Activated CD8-positive, alpha-beta memory T cell treated with anti-CD3 and anti-CD28 coated beads for 1 hour (primary cell): Measurements from ENCODE around the gene TBKBP1.
A peak's percentile ranks its signal among the peaks of the same experiment; 100 is the strongest.

Source experiments
- DNase-seq, 2 donors: peaks; one replicate each; pipeline ENCODE4 v3.0.0-alpha.2; 2020; ENCODE audit warnings: low read depth in 1 of 2; ENCODE audit errors: extremely low read depth in 1 of 2

The TBKBP1 gene, protein sequence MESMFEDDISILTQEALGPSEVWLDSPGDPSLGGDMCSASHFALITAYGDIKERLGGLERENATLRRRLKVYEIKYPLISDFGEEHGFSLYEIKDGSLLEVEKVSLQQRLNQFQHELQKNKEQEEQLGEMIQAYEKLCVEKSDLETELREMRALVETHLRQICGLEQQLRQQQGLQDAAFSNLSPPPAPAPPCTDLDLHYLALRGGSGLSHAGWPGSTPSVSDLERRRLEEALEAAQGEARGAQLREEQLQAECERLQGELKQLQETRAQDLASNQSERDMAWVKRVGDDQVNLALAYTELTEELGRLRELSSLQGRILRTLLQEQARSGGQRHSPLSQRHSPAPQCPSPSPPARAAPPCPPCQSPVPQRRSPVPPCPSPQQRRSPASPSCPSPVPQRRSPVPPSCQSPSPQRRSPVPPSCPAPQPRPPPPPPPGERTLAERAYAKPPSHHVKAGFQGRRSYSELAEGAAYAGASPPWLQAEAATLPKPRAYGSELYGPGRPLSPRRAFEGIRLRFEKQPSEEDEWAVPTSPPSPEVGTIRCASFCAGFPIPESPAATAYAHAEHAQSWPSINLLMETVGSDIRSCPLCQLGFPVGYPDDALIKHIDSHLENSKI

GRCh38 chr17:47693731-47694580 lies at the start of gene TBKBP1:
Gene TBKBP1 (plus strand): TSS chr17:47694161. CDS start chr17:47696113, 1,952 bp downstream.
- no peak for DNase-seq

- DNase-seq = no peak
These were observed 49.6 kb upstream of the TBKBP1 start for GRCh38 chr17:47644324-47644723.

GRCh38 chr17:47649153-47649971 lies 44.6 kb upstream of the TBKBP1 start, which contains the start of gene KPNB1:
Gene KPNB1 (plus strand): TSS chr17:47649919. CDS start chr17:47650245, 326 bp downstream.
- peak; percentile 92 to 93 for DNase-seq

- DNase-seq = no peak
These were observed 43.9 kb upstream of the TBKBP1 start for GRCh38 chr17:47649972-47650524.

- peak; percentile 73 to 80 for DNase-seq
These were observed 43.1 kb upstream of the TBKBP1 start for GRCh38 chr17:47650525-47651522.

DNA sequence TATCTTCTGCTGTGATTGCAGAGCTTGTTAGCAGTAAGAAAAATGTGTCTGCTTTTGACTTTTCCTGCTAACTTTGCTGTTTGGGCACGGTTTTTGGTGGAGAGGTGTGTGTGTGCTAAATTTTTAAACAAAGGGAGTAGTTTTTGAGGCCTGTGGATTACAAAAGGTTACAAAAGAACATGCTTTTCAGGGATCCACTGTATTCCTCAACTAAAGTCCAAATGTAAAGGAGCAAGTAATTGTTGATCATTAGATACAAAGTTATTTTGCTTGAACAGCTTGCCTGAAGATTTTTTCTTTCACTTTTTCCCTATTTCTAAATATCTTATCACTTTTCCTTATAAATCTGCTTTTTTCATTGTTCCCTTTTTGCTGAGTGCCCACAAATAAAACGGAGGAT lies 42.3 kb upstream of the TBKBP1 start:
- DNase-seq = no peak

- no peak for DNase-seq
These were observed 41.4 kb upstream of the TBKBP1 start for GRCh38 chr17:47652570-47652969.

- no peak for DNase-seq
These were observed 40.5 kb upstream of the TBKBP1 start for GRCh38 chr17:47653442-47653841.

DNA sequence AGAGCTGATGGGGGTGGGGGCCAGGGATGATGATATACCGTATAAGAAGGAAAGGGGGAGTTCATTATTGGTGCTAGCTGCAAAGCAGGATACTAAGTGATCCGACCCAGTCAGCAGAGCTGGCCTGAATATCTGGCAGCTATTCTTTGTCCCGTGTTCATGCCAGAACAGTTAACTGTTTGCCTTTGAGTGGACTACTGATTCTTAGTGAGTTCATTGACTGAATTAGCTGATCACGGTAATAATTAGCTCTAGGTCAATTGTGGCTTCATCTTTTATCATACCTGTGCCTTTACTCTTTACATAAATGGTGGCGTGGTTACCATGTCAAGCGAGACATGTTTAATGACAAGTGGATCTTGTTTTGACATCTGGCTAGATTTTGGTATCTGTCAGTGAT lies 39.0 kb upstream of the TBKBP1 start:
- DNase-seq = no peak

DNA sequence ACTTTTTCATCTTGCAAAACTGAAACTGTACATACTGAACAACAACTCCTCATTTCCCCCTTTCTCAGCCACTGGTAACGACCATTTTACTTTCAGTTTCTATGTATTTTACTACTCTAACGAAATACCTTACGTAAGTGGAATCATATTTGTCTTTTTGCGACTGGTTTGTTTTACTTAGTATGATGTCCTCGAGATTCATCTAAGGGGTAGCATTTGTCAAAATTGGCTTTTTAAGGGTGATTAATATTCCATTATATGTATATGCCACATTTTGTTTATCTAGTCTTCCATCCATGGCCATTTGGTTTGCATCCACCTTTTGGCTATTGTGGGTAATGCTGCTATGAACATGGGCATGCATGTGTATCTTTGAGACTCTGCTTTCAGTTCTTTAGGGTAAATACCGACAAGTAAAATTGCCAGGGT lies 33.9 kb upstream of the TBKBP1 start:
- DNase-seq = no peak

DNA sequence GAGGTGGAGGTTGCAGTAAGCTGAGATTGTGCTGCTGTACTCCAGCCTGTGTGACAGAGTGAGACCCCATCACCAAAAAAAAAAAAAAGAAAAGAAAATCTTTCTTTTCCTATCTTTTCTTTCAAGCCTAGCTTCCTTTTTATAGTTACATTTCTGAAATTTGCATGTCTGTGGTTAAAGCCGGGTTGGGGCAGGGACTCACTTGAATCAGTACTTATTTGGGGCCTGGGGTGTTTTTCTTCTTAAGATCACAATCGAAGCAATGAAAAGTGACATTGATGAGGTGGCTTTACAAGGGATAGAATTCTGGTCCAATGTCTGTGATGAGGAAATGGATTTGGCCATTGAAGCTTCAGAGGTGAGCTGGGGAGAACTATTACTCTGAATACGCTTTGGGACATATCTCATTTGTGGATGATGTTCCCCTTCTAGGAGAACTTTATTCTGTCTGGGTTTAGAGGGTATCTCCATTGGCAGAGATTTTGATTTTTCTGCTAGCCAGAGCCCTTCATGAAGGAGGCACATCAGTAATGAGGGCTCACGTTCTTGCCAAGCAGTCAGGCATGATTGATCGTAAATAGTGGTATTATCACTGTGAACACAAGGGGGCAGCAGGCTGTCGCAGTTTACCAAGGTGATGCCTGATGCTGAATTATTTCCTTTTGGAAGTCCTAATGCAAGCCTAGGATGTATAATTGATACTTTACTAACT lies 29.9 kb upstream of the TBKBP1 start:
- peak in 1 of 2 donors; percentile 24 for DNase-seq

DNA sequence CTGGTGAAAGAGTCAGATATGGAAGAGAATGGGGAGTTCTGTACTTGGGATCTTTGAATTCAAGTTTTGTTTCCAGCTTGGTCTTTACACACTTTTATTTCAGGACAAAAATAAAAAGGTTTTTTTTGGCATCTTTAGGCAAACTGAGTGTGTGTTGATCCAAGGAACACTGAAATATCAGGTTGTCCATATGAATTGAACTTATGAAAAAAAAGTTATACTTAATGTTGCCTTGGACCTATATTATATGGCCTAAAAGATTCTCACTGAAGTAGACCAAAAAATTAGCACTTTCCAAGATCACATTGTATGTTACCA lies 29.4 kb upstream of the TBKBP1 start:
- DNase-seq = no peak

GRCh38 chr17:47665655-47666054 lies 28.3 kb upstream of the TBKBP1 start:
- no peak for DNase-seq

DNA sequence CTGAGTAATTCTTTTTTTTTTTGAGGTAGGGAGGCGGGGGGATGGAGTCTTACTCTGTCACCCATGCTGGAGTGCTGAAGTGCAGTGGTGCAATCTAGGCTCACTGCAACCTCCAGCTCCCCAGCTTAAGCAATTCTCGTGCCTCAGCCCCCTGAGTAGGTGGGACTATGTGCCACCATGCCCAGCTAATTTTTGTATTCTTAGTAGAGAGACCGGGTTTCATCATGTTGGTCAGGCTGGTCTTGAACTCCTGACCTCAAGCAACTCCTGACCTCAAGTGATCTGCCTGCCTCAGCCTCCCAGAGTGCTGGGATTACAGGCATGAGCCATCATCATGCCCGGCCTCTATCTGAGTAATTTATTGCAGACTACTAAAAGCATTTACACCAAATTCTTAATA lies 24.9 kb upstream of the TBKBP1 start:
- no peak for DNase-seq

GRCh38 chr17:47670064-47670463 lies 23.9 kb upstream of the TBKBP1 start:
- DNase-seq = no peak

- DNase-seq = no peak
These were observed 19.5 kb upstream of the TBKBP1 start for GRCh38 chr17:47674499-47674898.

GRCh38 chr17:47675380-47676198 lies 18.4 kb upstream of the TBKBP1 start:
- DNase-seq = no peak

- DNase-seq = no peak
These were observed 17.8 kb upstream of the TBKBP1 start for GRCh38 chr17:47676199-47676472.
